ENCODE measurements around the gene RFFL. TPM values are rescaled to one million over a fixed set of nuclear protein-coding genes. Genes with fewer than 3 reads are reported as not detected.

The RFFL gene
- total and polyA plus RNA-seq, 9 of the 15 experiments (the other 6 are each of a cell fraction or from before 2014, with no cell fraction given): 3.4 to 18.1 (median 12.8) TPM

DNA sequence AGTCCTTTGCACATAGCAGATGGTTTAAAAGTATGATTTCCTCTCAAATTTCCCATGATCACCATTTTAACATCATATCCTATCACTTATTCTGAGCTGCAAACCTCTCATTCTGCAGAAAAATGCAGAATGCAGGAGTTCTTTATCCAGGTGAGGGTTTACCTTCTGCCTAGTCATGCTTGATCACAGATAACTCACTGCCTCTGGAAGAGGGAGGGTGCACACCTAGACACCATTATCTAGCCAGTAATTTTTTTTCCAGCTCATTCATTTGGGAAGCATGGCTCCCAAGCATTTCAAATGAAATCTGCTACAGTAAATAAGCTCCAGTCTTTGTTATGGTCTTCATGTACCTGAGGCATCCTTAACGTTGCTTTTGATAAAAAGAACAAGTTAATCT lies 38.0 kb downstream of the RFFL start:
- no peak overlapping the region for H2AFZ ChIP-seq (ENCODE audit: low read depth, low read length)
- ChIA-PET POLR2A (interaction anchor here (0.6 to 1.0 kb wide), 3 partner anchors 10 to 21 kb away, joined by 3 to 5 read pairs (median 4); no protein-coding TSS in a partner anchor), CTCF (ENCODE audit: low intra/inter-chr PET ratio) (no interaction called here)
- TF ChIP-seq NFE2 (IDR thresholded peaks at IDR 0.05; ENCODE audit: low read depth): peak; percentile 14; the same call in 1 of the 2 replicates
- no peak for TF ChIP-seq SRSF7 (optimal IDR thresholded peaks at IDR 0.05; ENCODE audit: low read depth, low read length)
- intact Hi-C loops (cut with micrococcal nuclease): no loop called here
- WGBS (ENCODE audit: insufficient coverage, low coverage, missing lambda C conversion rate): 42% methylated on average over 1 of the region's 1 CpG
- no peak overlapping the region for H3K27ac ChIP-seq (ENCODE audit: extremely low read depth, low read depth, low read length)
- in situ Hi-C loops (cut with MboI): no loop called here
- H3K4me3 ChIP-seq: no peak overlapping the region
- no peaks in the 10 kb centered on the region for H3K9me1 ChIP-seq (ENCODE audit: control insufficient read depth, insufficient read depth, low read length)
- H3K79me2 ChIP-seq (ENCODE audit: control insufficient read depth, insufficient read depth, low read length): no peaks in the 10 kb centered on the region
- H3K4me1 ChIP-seq (replicated peaks in 1 of 2; ENCODE audit: control insufficient read depth in 2 of 2, insufficient read depth in 2 of 2, low read length in 2 of 2): peaks cover 0 to 6% of the 10 kb centered on the region in 2 experiments; a peak in 1 of 5 replicates
- H3K9me3 ChIP-seq (replicated peaks; ENCODE audit: control insufficient read depth, insufficient read depth, low read depth, low read length): no peaks in the 10 kb centered on the region
- no peak overlapping the region for H3K9ac ChIP-seq (ENCODE audit: insufficient read depth in 1 of 2, low read depth in 2 of 2, low read length in 2 of 2)
- FAIRE-seq (no peak), DNase-seq (ENCODE audit: extremely low read depth in 1 of 4, low spot score in 3 of 4) (no peak), ATAC-seq (no peak)
- peaks cover 16% of the 10 kb centered on the region; the same call in 2 of the 3 replicates for H3K36me3 ChIP-seq (ENCODE audit: control insufficient read depth, insufficient read depth, low read length)
- no TSS peak for BruUV-seq (replicated peaks)
- no peaks in the 10 kb centered on the region for H4K20me1 ChIP-seq (replicated peaks; ENCODE audit: control insufficient read depth, insufficient read depth, low read length)
- no peaks in the 10 kb centered on the region for H3K27me3 ChIP-seq (ENCODE audit: control insufficient read depth in 2 of 2, insufficient read depth in 2 of 2, low read length in 2 of 2)
- no peak overlapping the region for H3K4me2 ChIP-seq (ENCODE audit: insufficient read depth, low read length)

- DNase-seq (ENCODE audit: extremely low read depth in 1 of 4, low spot score in 3 of 4): no peak
- intact Hi-C loops (cut with micrococcal nuclease): no loop called here
- Histone ChIP-seq H2AFZ (ENCODE audit: low read depth, low read length) (no peak overlapping the region), H3K27ac (ENCODE audit: extremely low read depth, low read depth, low read length) (no peak overlapping the region), H4K20me1 (replicated peaks; ENCODE audit: control insufficient read depth, insufficient read depth, low read length) (no peaks in the 10 kb centered on the region), H3K9me3 (replicated peaks; ENCODE audit: control insufficient read depth, insufficient read depth, low read depth, low read length) (no peaks in the 10 kb centered on the region), H3K9ac (ENCODE audit: insufficient read depth in 1 of 2, low read depth in 2 of 2, low read length in 2 of 2) (no peak overlapping the region), H3K9me1 (ENCODE audit: control insufficient read depth, insufficient read depth, low read length) (no peaks in the 10 kb centered on the region), H3K4me2 (ENCODE audit: insufficient read depth, low read length) (no peak overlapping the region), H3K4me3 (no peak overlapping the region), H3K27me3 (ENCODE audit: control insufficient read depth in 2 of 2, insufficient read depth in 2 of 2, low read length in 2 of 2) (no peaks in the 10 kb centered on the region), H3K79me2 (ENCODE audit: control insufficient read depth, insufficient read depth, low read length) (no peaks in the 10 kb centered on the region), H3K36me3 (ENCODE audit: control insufficient read depth, insufficient read depth, low read length) (peaks cover 19% of the 10 kb centered on the region; the same call in 2 of the 3 replicates), H3K4me1 (replicated peaks in 1 of 2; ENCODE audit: control insufficient read depth in 2 of 2, insufficient read depth in 2 of 2, low read length in 2 of 2) (no peaks in the 10 kb centered on the region; a peak in 1 of 5 replicates)
- in situ Hi-C loops (cut with MboI): no loop called here
- no peak for TF ChIP-seq ZBTB34 (CRISPR knock-in tag; IDR thresholded peaks at IDR 0.05)
- no peak for TF ChIP-seq ASH1L (IDR thresholded peaks at IDR 0.05; ENCODE audit: borderline replicate concordance, low read depth, partially characterized antibody)
- no peak for TF ChIP-seq MYBL2 (IDR thresholded peaks at IDR 0.05; ENCODE audit: low read depth)
- no peak for TF ChIP-seq MYBL2 (CRISPR knock-in tag; IDR thresholded peaks at IDR 0.05; ENCODE audit: borderline replicate concordance)
- no peak for ATAC-seq
- FAIRE-seq: no peak
- ChIA-PET CTCF (ENCODE audit: low intra/inter-chr PET ratio) (no interaction called here), POLR2A (interaction anchor here (0.9 to 1.1 kb wide), 2 partner anchors 9 to 13 kb away, joined by 3 to 4 read pairs; no protein-coding TSS in a partner anchor)
- WGBS (ENCODE audit: insufficient coverage, low coverage, missing lambda C conversion rate): 51% methylated on average over 3 of the region's 3 CpGs
- no TSS peak for BruUV-seq (replicated peaks)
Measured at GRCh38 chr17:35023538-35023937, 40.0 kb downstream of the RFFL start.

Measured in K562 (cell line).